ENCODE results near the gene GSPT1. TPM values are rescaled to one million over a fixed set of nuclear protein-coding genes. Genes with fewer than 3 reads are reported as not detected.

GSPT1 gene
- total and polyA plus RNA-seq, 9 of the 15 experiments (the other 6 are each of a cell fraction or from before 2014, with no cell fraction given) = 63.8 to 269 (median 148) TPM

DNA sequence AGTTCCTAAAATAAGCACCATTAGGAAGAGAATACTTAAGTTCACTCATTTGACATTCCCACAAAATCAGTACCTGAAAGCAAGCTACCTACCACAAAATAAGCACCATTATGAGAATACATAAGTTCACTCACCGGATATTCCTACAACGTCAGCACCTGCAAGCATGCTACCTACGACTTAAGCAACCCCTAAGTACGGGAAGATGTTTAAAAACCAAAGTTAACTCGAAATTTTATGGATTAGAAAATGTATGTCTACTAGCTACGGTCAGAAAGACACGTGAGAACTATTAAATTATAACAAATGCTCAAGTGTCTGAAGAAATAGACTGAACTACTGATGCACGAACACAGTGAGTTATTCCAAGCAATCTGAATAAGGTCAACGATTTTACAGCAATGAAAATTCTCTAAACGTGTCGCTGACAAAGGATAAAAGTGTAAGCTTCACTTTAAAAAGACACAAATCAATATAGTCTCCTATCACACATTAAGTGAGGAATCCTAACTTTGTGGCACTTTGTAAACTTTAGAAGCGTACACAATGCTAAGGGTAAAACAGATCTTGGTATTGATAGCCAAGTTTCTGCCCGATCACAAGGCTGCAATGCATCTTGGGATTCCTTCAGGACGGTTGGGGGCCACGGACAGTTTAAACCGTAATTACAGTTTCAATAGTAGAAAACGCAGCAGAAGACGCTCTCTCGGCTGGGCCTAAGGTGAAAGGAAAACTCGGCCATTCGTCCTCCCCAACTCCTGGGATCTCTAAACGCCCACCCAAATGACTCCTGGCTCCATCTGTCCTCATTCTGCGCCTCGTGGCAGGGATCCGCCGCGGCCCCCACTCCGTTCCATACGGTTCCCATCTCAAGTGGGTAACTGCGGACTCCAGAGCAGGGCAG is 1.3 kb downstream of the GSPT1 start (continued):
- TF ChIP-seq ILK (tag; IDR thresholded peaks at IDR 0.05; ENCODE audit: borderline replicate concordance, low read depth) (no peak), ZC3H8 (IDR thresholded peaks at IDR 0.05) (no peak), SPI1 (IDR thresholded peaks at IDR 0.05; ENCODE audit: borderline replicate concordance, low read depth, low read length) (no peak), SMARCA4 (IDR thresholded peaks at IDR 0.05) (peak; percentile 56), BCOR (IDR thresholded peaks at IDR 0.05) (no peak), MCM7 (IDR thresholded peaks at IDR 0.05) (no peak), PURB (CRISPR knock-in tag; IDR thresholded peaks at IDR 0.05; ENCODE audit: low read depth) (no peak), TBL1XR1 (IDR thresholded peaks at IDR 0.05; ENCODE audit: low read length in 2 of 2) (no peak), TAL1 (IDR thresholded peaks at IDR 0.05) (no peak), ZNF3 (CRISPR knock-in tag; IDR thresholded peaks at IDR 0.05) (no peak), KDM2B (CRISPR knock-in tag; IDR thresholded peaks at IDR 0.05) (no peak), HIVEP1 (CRISPR knock-in tag; IDR thresholded peaks at IDR 0.05) (no peak), TEAD1 (CRISPR knock-in tag; IDR thresholded peaks at IDR 0.05) (0 out of 4 replicates have a peak, but pooled peaks of 1 of the 2 experiments have one; percentile 21)
- TF ChIP-seq, protein P1, sequence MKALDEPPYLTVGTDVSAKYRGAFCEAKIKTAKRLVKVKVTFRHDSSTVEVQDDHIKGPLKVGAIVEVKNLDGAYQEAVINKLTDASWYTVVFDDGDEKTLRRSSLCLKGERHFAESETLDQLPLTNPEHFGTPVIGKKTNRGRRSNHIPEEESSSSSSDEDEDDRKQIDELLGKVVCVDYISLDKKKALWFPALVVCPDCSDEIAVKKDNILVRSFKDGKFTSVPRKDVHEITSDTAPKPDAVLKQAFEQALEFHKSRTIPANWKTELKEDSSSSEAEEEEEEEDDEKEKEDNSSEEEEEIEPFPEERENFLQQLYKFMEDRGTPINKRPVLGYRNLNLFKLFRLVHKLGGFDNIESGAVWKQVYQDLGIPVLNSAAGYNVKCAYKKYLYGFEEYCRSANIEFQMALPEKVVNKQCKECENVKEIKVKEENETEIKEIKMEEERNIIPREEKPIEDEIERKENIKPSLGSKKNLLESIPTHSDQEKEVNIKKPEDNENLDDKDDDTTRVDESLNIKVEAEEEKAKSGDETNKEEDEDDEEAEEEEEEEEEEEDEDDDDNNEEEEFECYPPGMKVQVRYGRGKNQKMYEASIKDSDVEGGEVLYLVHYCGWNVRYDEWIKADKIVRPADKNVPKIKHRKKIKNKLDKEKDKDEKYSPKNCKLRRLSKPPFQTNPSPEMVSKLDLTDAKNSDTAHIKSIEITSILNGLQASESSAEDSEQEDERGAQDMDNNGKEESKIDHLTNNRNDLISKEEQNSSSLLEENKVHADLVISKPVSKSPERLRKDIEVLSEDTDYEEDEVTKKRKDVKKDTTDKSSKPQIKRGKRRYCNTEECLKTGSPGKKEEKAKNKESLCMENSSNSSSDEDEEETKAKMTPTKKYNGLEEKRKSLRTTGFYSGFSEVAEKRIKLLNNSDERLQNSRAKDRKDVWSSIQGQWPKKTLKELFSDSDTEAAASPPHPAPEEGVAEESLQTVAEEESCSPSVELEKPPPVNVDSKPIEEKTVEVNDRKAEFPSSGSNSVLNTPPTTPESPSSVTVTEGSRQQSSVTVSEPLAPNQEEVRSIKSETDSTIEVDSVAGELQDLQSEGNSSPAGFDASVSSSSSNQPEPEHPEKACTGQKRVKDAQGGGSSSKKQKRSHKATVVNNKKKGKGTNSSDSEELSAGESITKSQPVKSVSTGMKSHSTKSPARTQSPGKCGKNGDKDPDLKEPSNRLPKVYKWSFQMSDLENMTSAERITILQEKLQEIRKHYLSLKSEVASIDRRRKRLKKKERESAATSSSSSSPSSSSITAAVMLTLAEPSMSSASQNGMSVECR (CRISPR knock-in tag; IDR thresholded peaks at IDR 0.05) = no peak; the same call in 1 of the 2 replicates
- TF ChIP-seq, protein P2, sequence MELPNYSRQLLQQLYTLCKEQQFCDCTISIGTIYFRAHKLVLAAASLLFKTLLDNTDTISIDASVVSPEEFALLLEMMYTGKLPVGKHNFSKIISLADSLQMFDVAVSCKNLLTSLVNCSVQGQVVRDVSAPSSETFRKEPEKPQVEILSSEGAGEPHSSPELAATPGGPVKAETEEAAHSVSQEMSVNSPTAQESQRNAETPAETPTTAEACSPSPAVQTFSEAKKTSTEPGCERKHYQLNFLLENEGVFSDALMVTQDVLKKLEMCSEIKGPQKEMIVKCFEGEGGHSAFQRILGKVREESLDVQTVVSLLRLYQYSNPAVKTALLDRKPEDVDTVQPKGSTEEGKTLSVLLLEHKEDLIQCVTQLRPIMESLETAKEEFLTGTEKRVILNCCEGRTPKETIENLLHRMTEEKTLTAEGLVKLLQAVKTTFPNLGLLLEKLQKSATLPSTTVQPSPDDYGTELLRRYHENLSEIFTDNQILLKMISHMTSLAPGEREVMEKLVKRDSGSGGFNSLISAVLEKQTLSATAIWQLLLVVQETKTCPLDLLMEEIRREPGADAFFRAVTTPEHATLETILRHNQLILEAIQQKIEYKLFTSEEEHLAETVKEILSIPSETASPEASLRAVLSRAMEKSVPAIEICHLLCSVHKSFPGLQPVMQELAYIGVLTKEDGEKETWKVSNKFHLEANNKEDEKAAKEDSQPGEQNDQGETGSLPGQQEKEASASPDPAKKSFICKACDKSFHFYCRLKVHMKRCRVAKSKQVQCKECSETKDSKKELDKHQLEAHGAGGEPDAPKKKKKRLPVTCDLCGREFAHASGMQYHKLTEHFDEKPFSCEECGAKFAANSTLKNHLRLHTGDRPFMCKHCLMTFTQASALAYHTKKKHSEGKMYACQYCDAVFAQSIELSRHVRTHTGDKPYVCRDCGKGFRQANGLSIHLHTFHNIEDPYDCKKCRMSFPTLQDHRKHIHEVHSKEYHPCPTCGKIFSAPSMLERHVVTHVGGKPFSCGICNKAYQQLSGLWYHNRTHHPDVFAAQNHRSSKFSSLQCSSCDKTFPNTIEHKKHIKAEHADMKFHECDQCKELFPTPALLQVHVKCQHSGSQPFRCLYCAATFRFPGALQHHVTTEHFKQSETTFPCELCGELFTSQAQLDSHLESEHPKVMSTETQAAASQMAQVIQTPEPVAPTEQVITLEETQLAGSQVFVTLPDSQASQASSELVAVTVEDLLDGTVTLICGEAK (IDR thresholded peaks at IDR 0.05) = peak; percentile 60
- TF ChIP-seq, protein P2 (CRISPR knock-in tag; IDR thresholded peaks at IDR 0.05) = no peak

Measured in K562 (cell line).